Fibroblast of lung (primary cell): ENCODE data around the gene TMEM154.

Source experiments
- EZH2 ChIP-seq: IDR thresholded peaks from 2 replicates; pipeline ENCODE4 v1.5.1; 2012; ENCODE audit warnings: low read length, control low read depth, mild to moderate bottlenecking; ENCODE audit errors: missing control alignments
- TF ChIP-seq, protein P1 (sequence below), 2 donors: IDR thresholded peaks in 1 of 2; conservative IDR thresholded peaks in 1 of 2; 1 replicate in 1 of 2; 2 replicates in 1 of 2; pipeline ENCODE4 v1.5.1; 2011 to 2012; ENCODE audit warnings: low read length in 2 of 2, control low read depth in 1 of 2, inconsistent platforms in 1 of 2, low read depth in 1 of 2, mild to moderate bottlenecking in 1 of 2

DNA sequence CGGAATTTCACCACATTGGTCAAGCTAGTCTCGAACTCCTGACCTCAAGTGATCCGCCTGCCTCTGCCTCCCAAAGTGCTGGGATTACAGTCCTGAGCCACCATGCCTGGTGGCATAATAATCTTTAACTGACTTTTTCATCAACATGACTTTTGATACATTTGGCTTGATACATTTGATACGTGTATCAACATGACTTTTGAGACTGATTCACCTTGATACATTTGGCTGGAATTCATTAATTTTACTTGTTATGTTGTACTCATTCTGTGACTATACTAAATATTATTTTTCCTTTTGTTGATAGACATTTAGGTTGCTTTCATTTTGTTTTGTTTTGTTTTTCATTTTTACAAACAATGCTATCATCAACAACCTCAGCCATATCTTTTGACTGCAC lies 6.3 kb downstream of the TMEM154 start:
- TF ChIP-seq, protein P1, sequence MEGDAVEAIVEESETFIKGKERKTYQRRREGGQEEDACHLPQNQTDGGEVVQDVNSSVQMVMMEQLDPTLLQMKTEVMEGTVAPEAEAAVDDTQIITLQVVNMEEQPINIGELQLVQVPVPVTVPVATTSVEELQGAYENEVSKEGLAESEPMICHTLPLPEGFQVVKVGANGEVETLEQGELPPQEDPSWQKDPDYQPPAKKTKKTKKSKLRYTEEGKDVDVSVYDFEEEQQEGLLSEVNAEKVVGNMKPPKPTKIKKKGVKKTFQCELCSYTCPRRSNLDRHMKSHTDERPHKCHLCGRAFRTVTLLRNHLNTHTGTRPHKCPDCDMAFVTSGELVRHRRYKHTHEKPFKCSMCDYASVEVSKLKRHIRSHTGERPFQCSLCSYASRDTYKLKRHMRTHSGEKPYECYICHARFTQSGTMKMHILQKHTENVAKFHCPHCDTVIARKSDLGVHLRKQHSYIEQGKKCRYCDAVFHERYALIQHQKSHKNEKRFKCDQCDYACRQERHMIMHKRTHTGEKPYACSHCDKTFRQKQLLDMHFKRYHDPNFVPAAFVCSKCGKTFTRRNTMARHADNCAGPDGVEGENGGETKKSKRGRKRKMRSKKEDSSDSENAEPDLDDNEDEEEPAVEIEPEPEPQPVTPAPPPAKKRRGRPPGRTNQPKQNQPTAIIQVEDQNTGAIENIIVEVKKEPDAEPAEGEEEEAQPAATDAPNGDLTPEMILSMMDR (conservative IDR thresholded peaks at IDR 0.05 in 1 of 2, IDR thresholded peaks at IDR 0.05 in 1 of 2; ENCODE audit: low read depth in 1 of 2, low read length in 2 of 2): no peak
- no peak for TF ChIP-seq EZH2
